Progenitor cell of endocrine pancreas (in vitro differentiated cells): ENCODE measurements around the gene PM20D1. TPM values are rescaled to one million over a fixed set of nuclear protein-coding genes. Genes with fewer than 3 reads are reported as not detected.

Experiments used
- DNase-seq: peaks from one replicate; pipeline ENCODE4 v3.0.0; 2021; ENCODE audit warnings: low spot score; ENCODE audit not compliant: unreplicated experiment
- H3K27ac Mint-ChIP-seq: 2 replicates; pipeline ENCODE4 v1.8.0; 2021; ENCODE audit warnings: mild to moderate bottlenecking, moderate library complexity, mixed read lengths
- H3K27me3 Mint-ChIP-seq: 2 replicates; pipeline ENCODE4 v1.8.0; 2021; ENCODE audit warnings: mixed read lengths
- H3K36me3 Mint-ChIP-seq: 2 replicates; pipeline ENCODE4 v1.8.0; 2022; ENCODE audit warnings: mixed read lengths; ENCODE audit not compliant: insufficient read depth
- H3K4me1 Mint-ChIP-seq: 2 replicates; pipeline ENCODE4 v1.8.0; 2021; ENCODE audit warnings: low read depth, mixed read lengths
- H3K4me3 Mint-ChIP-seq: 2 replicates; pipeline ENCODE4 v1.8.0; 2021; ENCODE audit warnings: low read depth, mild to moderate bottlenecking, moderate library complexity, mixed read lengths
- H3K9me3 Mint-ChIP-seq: 2 replicates; pipeline ENCODE4 v1.8.0; 2021; ENCODE audit warnings: low read depth, mixed read lengths
- total RNA-seq: library from RNA; stranded (reverse); gene quantifications from 2 replicates; pipeline ENCODE4 v1.2.1, GENCODE V29; 2021
- TF ChIP-seq, protein P1 (sequence below): fragments of 200-600 bp; sonication (generic); IDR thresholded peaks from one replicate; pipeline ENCODE4 v1.5.0; 2021; ENCODE audit warnings: antibody characterized with exemption, mild to moderate bottlenecking; ENCODE audit not compliant: unreplicated experiment

Gene PM20D1
- total RNA-seq, 1 donor from 2014 or later = not detected

DNA sequence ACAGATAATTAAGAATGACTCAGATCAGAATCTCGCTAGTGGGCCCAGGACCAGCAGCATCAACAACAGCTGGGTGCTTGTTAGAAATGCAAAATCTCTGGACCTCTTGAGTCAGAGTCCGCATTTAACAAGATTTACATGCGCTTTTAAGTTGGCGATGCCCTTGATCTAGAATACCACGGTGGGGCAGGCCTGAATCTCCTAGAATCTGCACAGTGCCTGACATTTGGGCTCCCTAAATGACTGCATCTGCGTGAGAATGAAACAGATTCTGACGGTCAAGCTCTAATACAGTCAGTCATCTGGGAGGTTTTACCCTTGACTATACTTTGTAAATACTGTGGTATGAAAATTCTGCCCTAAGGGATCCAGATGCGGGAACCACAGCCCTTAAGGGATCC is 57.5 kb downstream of the PM20D1 start:
- Mint-ChIP-seq H3K27me3 (no peaks in the 10 kb centered on the region), H3K27ac (no peak overlapping the region), H3K4me3 (no peak overlapping the region), H3K9me3 (no peaks in the 10 kb centered on the region), H3K36me3 (peaks cover 9% of the 10 kb centered on the region), H3K4me1 (peaks cover 1% of the 10 kb centered on the region)
- no peak for DNase-seq
- TF ChIP-seq, protein P1, sequence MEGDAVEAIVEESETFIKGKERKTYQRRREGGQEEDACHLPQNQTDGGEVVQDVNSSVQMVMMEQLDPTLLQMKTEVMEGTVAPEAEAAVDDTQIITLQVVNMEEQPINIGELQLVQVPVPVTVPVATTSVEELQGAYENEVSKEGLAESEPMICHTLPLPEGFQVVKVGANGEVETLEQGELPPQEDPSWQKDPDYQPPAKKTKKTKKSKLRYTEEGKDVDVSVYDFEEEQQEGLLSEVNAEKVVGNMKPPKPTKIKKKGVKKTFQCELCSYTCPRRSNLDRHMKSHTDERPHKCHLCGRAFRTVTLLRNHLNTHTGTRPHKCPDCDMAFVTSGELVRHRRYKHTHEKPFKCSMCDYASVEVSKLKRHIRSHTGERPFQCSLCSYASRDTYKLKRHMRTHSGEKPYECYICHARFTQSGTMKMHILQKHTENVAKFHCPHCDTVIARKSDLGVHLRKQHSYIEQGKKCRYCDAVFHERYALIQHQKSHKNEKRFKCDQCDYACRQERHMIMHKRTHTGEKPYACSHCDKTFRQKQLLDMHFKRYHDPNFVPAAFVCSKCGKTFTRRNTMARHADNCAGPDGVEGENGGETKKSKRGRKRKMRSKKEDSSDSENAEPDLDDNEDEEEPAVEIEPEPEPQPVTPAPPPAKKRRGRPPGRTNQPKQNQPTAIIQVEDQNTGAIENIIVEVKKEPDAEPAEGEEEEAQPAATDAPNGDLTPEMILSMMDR = no peak

DNA sequence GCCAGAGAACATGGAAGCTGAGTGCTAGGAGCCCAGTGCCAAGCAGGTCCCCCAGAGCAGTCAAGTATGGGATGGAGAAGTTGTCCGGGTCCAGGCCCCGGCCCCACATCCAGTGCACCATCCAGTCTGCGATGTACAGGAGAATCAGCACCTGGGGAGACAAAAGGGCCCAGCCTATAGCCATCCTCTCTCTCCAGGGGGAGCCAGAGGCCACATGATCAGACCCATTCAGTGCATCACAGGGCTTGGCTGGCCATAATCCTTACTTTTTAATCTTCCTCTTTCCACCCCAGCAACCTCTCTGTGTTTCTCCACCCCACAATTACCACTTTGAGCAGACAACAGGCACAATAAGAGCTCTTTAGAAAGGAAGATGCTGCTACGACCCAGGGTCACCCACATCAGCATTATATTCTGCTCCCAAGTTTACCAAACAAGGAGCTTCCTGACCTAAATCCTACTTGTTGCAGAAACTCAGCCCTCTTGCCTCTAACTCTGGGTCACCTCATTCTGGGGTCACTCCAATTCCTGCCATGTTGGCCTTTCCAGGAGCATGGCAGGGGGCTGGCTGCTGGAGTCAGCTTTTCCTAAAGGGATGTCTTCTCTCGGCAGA is 58.3 kb downstream of the PM20D1 start:
- peaks cover 1% of the 10 kb centered on the region for H3K4me1 Mint-ChIP-seq
- H3K4me3 Mint-ChIP-seq = no peak overlapping the region
- TF ChIP-seq, protein P1 = peak; percentile 84
- peak; percentile 39 for DNase-seq
- H3K27ac Mint-ChIP-seq = no peak overlapping the region
- H3K36me3 Mint-ChIP-seq = peaks cover 6% of the 10 kb centered on the region
- no peaks in the 10 kb centered on the region for H3K9me3 Mint-ChIP-seq
- H3K27me3 Mint-ChIP-seq = no peaks in the 10 kb centered on the region

GRCh38 chr1:205787287-205787916 is 62.5 kb downstream of the PM20D1 start:
- H3K36me3 Mint-ChIP-seq = peaks cover 2% of the 10 kb centered on the region
- no peaks in the 10 kb centered on the region for H3K9me3 Mint-ChIP-seq
- H3K27me3 Mint-ChIP-seq = no peaks in the 10 kb centered on the region
- no peak for DNase-seq
- no peak overlapping the region for H3K4me3 Mint-ChIP-seq
- no peak overlapping the region for H3K27ac Mint-ChIP-seq
- TF ChIP-seq, protein P1 = no peak
- H3K4me1 Mint-ChIP-seq = no peaks in the 10 kb centered on the region

DNA sequence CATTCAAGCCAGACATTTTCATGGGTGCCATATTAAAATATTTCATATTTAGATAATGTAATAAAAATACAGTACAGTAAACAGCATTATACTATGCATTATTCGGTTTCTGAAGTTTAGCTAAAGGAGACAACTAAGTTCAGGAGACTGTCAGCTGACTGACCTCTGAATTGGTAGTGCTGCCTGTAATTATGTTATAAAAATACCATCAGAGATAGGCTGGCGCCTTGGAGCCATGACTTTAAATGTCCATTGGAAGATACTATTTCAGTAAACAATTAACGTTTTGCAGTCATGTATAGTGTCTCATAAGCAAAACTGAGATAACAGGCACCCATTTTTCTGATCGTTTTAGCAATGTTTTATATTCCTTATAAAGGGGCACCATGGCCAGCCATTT is 63.3 kb downstream of the PM20D1 start:
- Mint-ChIP-seq H3K4me1 (no peaks in the 10 kb centered on the region), H3K27ac (no peak overlapping the region), H3K27me3 (no peaks in the 10 kb centered on the region), H3K4me3 (no peak overlapping the region), H3K9me3 (no peaks in the 10 kb centered on the region), H3K36me3 (peaks cover 2% of the 10 kb centered on the region)
- DNase-seq = no peak
- TF ChIP-seq, protein P1 = no peak

- no peaks in the 10 kb centered on the region for H3K27me3 Mint-ChIP-seq
- H3K36me3 Mint-ChIP-seq = no peaks in the 10 kb centered on the region
- DNase-seq = no peak
- no peaks in the 10 kb centered on the region for H3K4me1 Mint-ChIP-seq
- H3K27ac Mint-ChIP-seq = no peak overlapping the region
- H3K9me3 Mint-ChIP-seq = no peaks in the 10 kb centered on the region
- TF ChIP-seq, protein P1 = no peak
- H3K4me3 Mint-ChIP-seq = no peak overlapping the region
Observed at GRCh38 chr1:205785446-205785845, 64.5 kb downstream of the PM20D1 start.
